Neural progenitor cell (in vitro differentiated cells): Measurements from ENCODE around the gene TGFBR3. TPM values are rescaled to one million over a fixed set of nuclear protein-coding genes. Genes with fewer than 3 reads are reported as not detected.

ENCODE experiments used
- DNase-seq: peaks from one replicate; pipeline ENCODE4 v3.0.0-alpha.2; 2016; ENCODE audit warnings: low spot score
- H2AFZ ChIP-seq: fragments of 200-600 bp; sonication (generic); replicated peaks from 2 replicates; pipeline ENCODE4 v1.6.1; 2016; ENCODE audit warnings: antibody characterized with exemption
- H3F3A ChIP-seq: fragments of 200-600 bp; sonication (generic); 2 replicates; pipeline ENCODE4 v1.6.1; 2016; ENCODE audit warnings: antibody characterized with exemption, low read depth
- H3K27ac ChIP-seq: fragments of 200-600 bp; sonication (generic); 2 replicates; pipeline ENCODE4 v1.5.1; 2016; ENCODE audit warnings: mild to moderate bottlenecking
- H3K27me3 ChIP-seq: fragments of 200-600 bp; sonication (generic); 2 replicates; pipeline ENCODE4 v1.6.1; 2016; ENCODE audit warnings: mild to moderate bottlenecking, moderate library complexity
- H3K36me3 ChIP-seq: fragments of 200-600 bp; sonication (generic); 2 replicates; pipeline ENCODE4 v1.5.1; 2016
- H3K4me1 ChIP-seq: fragments of 200-600 bp; sonication (generic); 2 replicates; pipeline ENCODE4 v1.6.1; 2016; ENCODE audit warnings: mixed run types
- H3K4me2 ChIP-seq: fragments of 200-600 bp; sonication (generic); 2 replicates; pipeline ENCODE4 v1.6.1; 2016
- H3K4me3 ChIP-seq: fragments of 200-600 bp; sonication (generic); 2 replicates; pipeline ENCODE4 v1.5.1; 2016
- H3K79me2 ChIP-seq: fragments of 200-600 bp; sonication (generic); 2 replicates; pipeline ENCODE4 v1.6.1; 2016; ENCODE audit warnings: low read depth
- H3K9ac ChIP-seq: fragments of 200-600 bp; sonication (generic); 2 replicates; pipeline ENCODE4 v1.6.1; 2016
- H3K9me3 ChIP-seq: fragments of 200-600 bp; sonication (generic); 2 replicates; pipeline ENCODE4 v1.5.1; 2016; ENCODE audit warnings: low read depth
- H4K20me1 ChIP-seq: fragments of 200-600 bp; sonication (generic); 2 replicates; pipeline ENCODE4 v1.6.1; 2016; ENCODE audit warnings: low read depth
- H3K27ac Mint-ChIP-seq: 3 replicates; pipeline ENCODE4 v1.8.0; 2021; ENCODE audit warnings: mixed read lengths
- H3K27me3 Mint-ChIP-seq: 2 replicates; pipeline ENCODE4 v1.8.0; 2022; ENCODE audit warnings: low read depth, mild to moderate bottlenecking, inconsistent platforms, moderate library complexity, mixed read lengths; ENCODE audit not compliant: insufficient read depth
- H3K36me3 Mint-ChIP-seq: 3 replicates; pipeline ENCODE4 v1.8.0; 2021; ENCODE audit warnings: mixed read lengths
- H3K4me1 Mint-ChIP-seq: 3 replicates; pipeline ENCODE4 v1.8.0; 2021; ENCODE audit warnings: mixed read lengths
- H3K4me3 Mint-ChIP-seq: 3 replicates; pipeline ENCODE4 v1.8.0; 2021; ENCODE audit warnings: mild to moderate bottlenecking, moderate library complexity, mixed read lengths
- H3K9me3 Mint-ChIP-seq: 3 replicates; pipeline ENCODE4 v1.8.0; 2020; ENCODE audit warnings: mixed read lengths
- CTCF ChIP-seq: fragments of 200-600 bp; sonication (generic); IDR thresholded peaks from 2 replicates; pipeline ENCODE4 v1.5.1; 2017; ENCODE audit warnings: antibody characterized with exemption, mild to moderate bottlenecking
- EZH2 ChIP-seq: fragments of 200-600 bp; sonication (generic); IDR thresholded peaks from 2 replicates; pipeline ENCODE4 v1.6.1; 2017; ENCODE audit warnings: antibody characterized with exemption, mild to moderate bottlenecking, moderate library complexity
- EZH2phosphoT487 ChIP-seq: fragments of 200-600 bp; sonication (generic); IDR thresholded peaks from 2 replicates; pipeline ENCODE4 v1.6.1; 2017; ENCODE audit warnings: antibody characterized with exemption
- total RNA-seq: library from RNA; depleted of rRNA; stranded (reverse); fragments of >200 nt; gene quantifications from 2 replicates; pipeline ENCODE4 v1.2.3, GENCODE V29; 2015; ENCODE audit warnings: low replicate concordance

TGFBR3 gene
- total RNA-seq, 1 donor from 2014 or later = 11.8 TPM

GRCh38 chr1:91766883-91767282 is 119.1 kb downstream of the TGFBR3 start:
- Mint-ChIP-seq H3K4me1 (peaks cover 41% of the 10 kb centered on the region), H3K27ac (no peak overlapping the region), H3K9me3 (no peaks in the 10 kb centered on the region), H3K4me3 (no peak overlapping the region), H3K27me3 (peaks cover 4% of the 10 kb centered on the region), H3K36me3 (peaks cover 6% of the 10 kb centered on the region)
- no peaks in the 10 kb centered on the region for H3K9me3 ChIP-seq
- no peak for TF ChIP-seq EZH2phosphoT487
- no peak for TF ChIP-seq EZH2
- TF ChIP-seq CTCF = no peak
- no peaks in the 10 kb centered on the region for H4K20me1 ChIP-seq
- no peak overlapping the region for H3K4me3 ChIP-seq
- H3K79me2 ChIP-seq = no peaks in the 10 kb centered on the region
- H3K27ac ChIP-seq = no peak overlapping the region
- no peak for DNase-seq
- H3K4me1 ChIP-seq = peaks cover 32% of the 10 kb centered on the region
- no peak overlapping the region for H2AFZ ChIP-seq
- no peak overlapping the region for H3K9ac ChIP-seq
- no peak overlapping the region for H3K4me2 ChIP-seq
- peaks cover 11% of the 10 kb centered on the region for H3F3A ChIP-seq
- H3K36me3 ChIP-seq = no peaks in the 10 kb centered on the region
- H3K27me3 ChIP-seq = no peaks in the 10 kb centered on the region

GRCh38 chr1:91765880-91766443 is 120.0 kb downstream of the TGFBR3 start:
- TF ChIP-seq EZH2phosphoT487 = no peak
- TF ChIP-seq CTCF = no peak
- TF ChIP-seq EZH2 = no peak
- no peak overlapping the region for H2AFZ ChIP-seq
- H3K4me3 ChIP-seq = no peak overlapping the region
- Mint-ChIP-seq H3K4me3 (no peak overlapping the region), H3K27me3 (peaks cover 4% of the 10 kb centered on the region), H3K36me3 (peaks cover 6% of the 10 kb centered on the region), H3K27ac (no peak overlapping the region), H3K9me3 (no peaks in the 10 kb centered on the region), H3K4me1 (peaks cover 46% of the 10 kb centered on the region)
- H4K20me1 ChIP-seq = no peaks in the 10 kb centered on the region
- DNase-seq = no peak
- H3K36me3 ChIP-seq = no peaks in the 10 kb centered on the region
- H3K4me1 ChIP-seq = peaks cover 35% of the 10 kb centered on the region
- H3K79me2 ChIP-seq = no peaks in the 10 kb centered on the region
- H3K27me3 ChIP-seq = no peaks in the 10 kb centered on the region
- H3K27ac ChIP-seq = no peak overlapping the region
- peaks cover 20% of the 10 kb centered on the region for H3F3A ChIP-seq
- no peak overlapping the region for H3K9ac ChIP-seq
- no peaks in the 10 kb centered on the region for H3K9me3 ChIP-seq
- H3K4me2 ChIP-seq = no peak overlapping the region

- peaks cover 41% of the 10 kb centered on the region for H3K4me1 Mint-ChIP-seq
- no peak overlapping the region for H3K4me3 ChIP-seq
- no peaks in the 10 kb centered on the region for H3K79me2 ChIP-seq
- no peaks in the 10 kb centered on the region for H4K20me1 ChIP-seq
- H3K9me3 Mint-ChIP-seq = no peaks in the 10 kb centered on the region
- no peak overlapping the region for H3K4me2 ChIP-seq
- H3K27me3 ChIP-seq = no peaks in the 10 kb centered on the region
- peaks cover 35% of the 10 kb centered on the region for H3K4me1 ChIP-seq
- no peak overlapping the region for H3K27ac ChIP-seq
- H3K36me3 Mint-ChIP-seq = peaks cover 6% of the 10 kb centered on the region
- no peak overlapping the region for H3K9ac ChIP-seq
- no peak for TF ChIP-seq EZH2phosphoT487
- TF ChIP-seq CTCF = no peak
- TF ChIP-seq EZH2 = no peak
- peaks cover 21% of the 10 kb centered on the region for H3F3A ChIP-seq
- H3K36me3 ChIP-seq = no peaks in the 10 kb centered on the region
- H2AFZ ChIP-seq = no peak overlapping the region
- H3K27ac Mint-ChIP-seq = no peak overlapping the region
- no peaks in the 10 kb centered on the region for H3K9me3 ChIP-seq
- peaks cover 4% of the 10 kb centered on the region for H3K27me3 Mint-ChIP-seq
- no peak overlapping the region for H3K4me3 Mint-ChIP-seq
- no peak for DNase-seq
Observed at GRCh38 chr1:91765293-91765692, 120.7 kb downstream of the TGFBR3 start.
